ENCODE results near the gene LGALS3BP.

LGALS3BP gene

GRCh38 chr17:78986048-78986648 lies 6.4 kb upstream of the LGALS3BP start:
- DNase-seq (ENCODE audit: low read depth in 1 of 2, low spot score in 1 of 2), result peak; percentile 57 to 70
- Histone ChIP-seq H3K4me3 (replicated peaks; ENCODE audit: insufficient read depth, low read length) (no peak overlapping the region; the same call in 1 of the 2 replicates), H3K27me3 (ENCODE audit: insufficient read depth, poor library complexity, severe bottlenecking) (no peaks in the 10 kb centered on the region), H3K27ac (replicated peaks) (peak overlapping the region; percentile 37)
- TF ChIP-seq SPI1 (IDR thresholded peaks at IDR 0.05; ENCODE audit: borderline replicate concordance, low read depth) (no peak), CTCF (IDR thresholded peaks at IDR 0.05; ENCODE audit: insufficient read depth, low read length) (peak; percentile 12), POLR2AphosphoS5 (IDR thresholded peaks at IDR 0.05; ENCODE audit: low read depth) (0 out of 2 replicates have a peak, but pooled peaks have one; percentile 28), GABPA (IDR thresholded peaks at IDR 0.05; ENCODE audit: low read depth) (no peak), REST (IDR thresholded peaks at IDR 0.05; ENCODE audit: insufficient replicate concordance, low read depth) (no peak)

GRCh38 chr17:78985395-78985794 lies 5.7 kb upstream of the LGALS3BP start:
- no peak overlapping the region for H3K4me3 ChIP-seq (replicated peaks; ENCODE audit: insufficient read depth, low read length)
- DNase-seq (ENCODE audit: low read depth in 1 of 2, low spot score in 1 of 2), result no peak
- H3K27me3 ChIP-seq (ENCODE audit: insufficient read depth, poor library complexity, severe bottlenecking), result no peaks in the 10 kb centered on the region
- TF ChIP-seq CTCF (IDR thresholded peaks at IDR 0.05; ENCODE audit: insufficient read depth, low read length) (no peak), REST (IDR thresholded peaks at IDR 0.05; ENCODE audit: insufficient replicate concordance, low read depth) (no peak), GABPA (IDR thresholded peaks at IDR 0.05; ENCODE audit: low read depth) (no peak), POLR2AphosphoS5 (IDR thresholded peaks at IDR 0.05; ENCODE audit: low read depth) (no peak), SPI1 (IDR thresholded peaks at IDR 0.05; ENCODE audit: borderline replicate concordance, low read depth) (no peak)
- H3K27ac ChIP-seq (replicated peaks), result no peak overlapping the region

- H3K27me3 ChIP-seq (ENCODE audit: insufficient read depth, poor library complexity, severe bottlenecking), result no peaks in the 10 kb centered on the region
- no peak for DNase-seq (ENCODE audit: low read depth in 1 of 2, low spot score in 1 of 2)
- H3K4me3 ChIP-seq (replicated peaks; ENCODE audit: insufficient read depth, low read length), result no peak overlapping the region
- H3K27ac ChIP-seq (replicated peaks), result no peak overlapping the region
- no peak for TF ChIP-seq REST (IDR thresholded peaks at IDR 0.05; ENCODE audit: insufficient replicate concordance, low read depth)
- TF ChIP-seq GABPA (IDR thresholded peaks at IDR 0.05; ENCODE audit: low read depth), result no peak
- no peak for TF ChIP-seq SPI1 (IDR thresholded peaks at IDR 0.05; ENCODE audit: borderline replicate concordance, low read depth)
- no peak for TF ChIP-seq POLR2AphosphoS5 (IDR thresholded peaks at IDR 0.05; ENCODE audit: low read depth)
- TF ChIP-seq CTCF (IDR thresholded peaks at IDR 0.05; ENCODE audit: insufficient read depth, low read length), result no peak
These were observed 1.5 kb upstream of the LGALS3BP start for GRCh38 chr17:78981010-78981888.

Measured in HL-60 (cell line).